ENCODE results near the gene PARD6G. TPM values are rescaled to one million over a fixed set of nuclear protein-coding genes. Genes with fewer than 3 reads are reported as not detected.
A peak's percentile ranks its signal among the peaks of the same experiment; 100 is the strongest.

PARD6G gene
- total and polyA plus RNA-seq, 4 experiments from 2014 or later: 0.13 to 1.3 (median 0.28) TPM; not detected in 1

- Mint-ChIP-seq H3K4me3 (no peak overlapping the region), H3K4me1 (peaks cover 24 to 57% (median 39%) of the 10 kb centered on the region in 4 donors)
Measured at GRCh38 chr18:80127635-80128034, 119.7 kb downstream of the PARD6G start.

GRCh38 chr18:80126797-80127196 is 120.5 kb downstream of the PARD6G start:
- Histone ChIP-seq H3K36me3 (ENCODE audit: insufficient read depth, low read length) (no peaks in the 10 kb centered on the region), H3K27me3 (ENCODE audit: insufficient read depth, low read length) (no peaks in the 10 kb centered on the region), H3K4me1 (ENCODE audit: insufficient read depth, low read length) (peaks cover 14% of the 10 kb centered on the region), H3K4me3 (ENCODE audit: low read length in 2 of 2) (no peak overlapping the region), H3K27ac (ENCODE audit: low read depth, low read length) (no peak overlapping the region), H3K9me3 (ENCODE audit: control insufficient read depth in 1 of 2, low read length in 2 of 2) (no peaks in the 10 kb centered on the region)
- H3K27ac Mint-ChIP-seq: peak overlapping the region in 2 of 7 donors; percentile 32 to 81
- POLR2A ChIA-PET (ENCODE audit: partially characterized antibody): no interaction called here
- peaks cover 29 to 58% (median 42%) of the 10 kb centered on the region in 4 donors for H3K4me1 Mint-ChIP-seq
- intact Hi-C loops (cut with micrococcal nuclease): no loop called here
- CTCF ChIA-PET (ENCODE audit: partially characterized antibody): no interaction called here
- H3K4me3 Mint-ChIP-seq: peak overlapping the region in 1 of 8 donors; percentile 17
- DNase-seq: no peak
- H3K27me3 Mint-ChIP-seq: no peaks in the 10 kb centered on the region
- H3K9me3 Mint-ChIP-seq: no peaks in the 10 kb centered on the region
- peaks cover 30 to 43% of the 10 kb centered on the region in 2 donors for H3K36me3 Mint-ChIP-seq

More at GRCh38 chr18:80127635-80128034, 119.7 kb downstream of the PARD6G start:
- DNase-seq: no peak
- ChIA-PET CTCF (ENCODE audit: partially characterized antibody) (no interaction called here), POLR2A (ENCODE audit: partially characterized antibody) (no interaction called here)
- no peaks in the 10 kb centered on the region for H3K9me3 Mint-ChIP-seq
- no peaks in the 10 kb centered on the region for H3K36me3 ChIP-seq (ENCODE audit: insufficient read depth, low read length)
- H3K27me3 ChIP-seq (ENCODE audit: insufficient read depth, low read length): no peaks in the 10 kb centered on the region
- peaks cover 31 to 38% of the 10 kb centered on the region in 2 donors for H3K36me3 Mint-ChIP-seq
- H3K9me3 ChIP-seq (ENCODE audit: control insufficient read depth in 1 of 2, low read length in 2 of 2): no peaks in the 10 kb centered on the region
- H3K4me1 ChIP-seq (ENCODE audit: insufficient read depth, low read length): peaks cover 14% of the 10 kb centered on the region
- H3K27ac ChIP-seq (ENCODE audit: low read depth, low read length): no peak overlapping the region
- intact Hi-C loops (cut with micrococcal nuclease): no loop called here
- no peaks in the 10 kb centered on the region for H3K27me3 Mint-ChIP-seq
- no peak overlapping the region for H3K27ac Mint-ChIP-seq
- no peak overlapping the region for H3K4me3 ChIP-seq (ENCODE audit: low read length in 2 of 2)

GRCh38 chr18:80124131-80124530 is 123.2 kb downstream of the PARD6G start:
- Mint-ChIP-seq H3K9me3 (no peaks in the 10 kb centered on the region), H3K27ac (peak overlapping the region in 2 of 7 donors; percentile 4 to 48), H3K4me1 (peaks cover 22 to 53% (median 35%) of the 10 kb centered on the region in 4 donors), H3K27me3 (no peaks in the 10 kb centered on the region), H3K4me3 (no peak overlapping the region), H3K36me3 (peaks cover 41 to 48% of the 10 kb centered on the region in 2 donors)
- Histone ChIP-seq H3K36me3 (ENCODE audit: insufficient read depth, low read length) (peaks cover 7% of the 10 kb centered on the region), H3K4me3 (ENCODE audit: low read length in 2 of 2) (no peak overlapping the region), H3K27me3 (ENCODE audit: insufficient read depth, low read length) (no peaks in the 10 kb centered on the region), H3K4me1 (ENCODE audit: insufficient read depth, low read length) (peaks cover 14% of the 10 kb centered on the region), H3K27ac (ENCODE audit: low read depth, low read length) (no peak overlapping the region), H3K9me3 (ENCODE audit: control insufficient read depth in 1 of 2, low read length in 2 of 2) (no peaks in the 10 kb centered on the region)
- ChIA-PET POLR2A (ENCODE audit: partially characterized antibody) (no interaction called here), CTCF (ENCODE audit: partially characterized antibody) (no interaction called here)
- intact Hi-C loops (cut with micrococcal nuclease): no loop called here
- DNase-seq: no peak

GRCh38 chr18:80120932-80121331 is 126.4 kb downstream of the PARD6G start:
- intact Hi-C loops (cut with micrococcal nuclease): no loop called here
- H3K4me3 Mint-ChIP-seq: no peak overlapping the region
- Histone ChIP-seq H3K4me3 (ENCODE audit: low read length in 2 of 2) (no peak overlapping the region), H3K27ac (ENCODE audit: low read depth, low read length) (no peak overlapping the region), H3K9me3 (ENCODE audit: control insufficient read depth in 1 of 2, low read length in 2 of 2) (no peaks in the 10 kb centered on the region), H3K4me1 (ENCODE audit: insufficient read depth, low read length) (no peaks in the 10 kb centered on the region), H3K27me3 (ENCODE audit: insufficient read depth, low read length) (no peaks in the 10 kb centered on the region), H3K36me3 (ENCODE audit: insufficient read depth, low read length) (peaks cover 7% of the 10 kb centered on the region)
- ChIA-PET POLR2A (ENCODE audit: partially characterized antibody) (no interaction called here), CTCF (ENCODE audit: partially characterized antibody) (no interaction called here)
- no peaks in the 10 kb centered on the region for H3K27me3 Mint-ChIP-seq
- peaks cover 18 to 41% (median 29%) of the 10 kb centered on the region in 4 donors for H3K4me1 Mint-ChIP-seq
- no peak for DNase-seq
- no peaks in the 10 kb centered on the region for H3K9me3 Mint-ChIP-seq
- peaks cover 49 to 58% of the 10 kb centered on the region in 2 donors for H3K36me3 Mint-ChIP-seq
- peak overlapping the region in 1 of 7 donors; percentile 46 for H3K27ac Mint-ChIP-seq

GRCh38 chr18:80119111-80119510 is 128.2 kb downstream of the PARD6G start:
- intact Hi-C loops (cut with micrococcal nuclease): no loop called here
- peaks cover 26 to 53% (median 37%) of the 10 kb centered on the region in 4 donors for H3K4me1 Mint-ChIP-seq
- no peak overlapping the region for H3K27ac Mint-ChIP-seq
- ChIA-PET POLR2A (ENCODE audit: partially characterized antibody) (no interaction called here), CTCF (ENCODE audit: partially characterized antibody) (no interaction called here)
- peaks cover 7% of the 10 kb centered on the region for H3K36me3 ChIP-seq (ENCODE audit: insufficient read depth, low read length)
- peaks cover 47 to 57% of the 10 kb centered on the region in 2 donors for H3K36me3 Mint-ChIP-seq
- H3K9me3 ChIP-seq (ENCODE audit: control insufficient read depth in 1 of 2, low read length in 2 of 2): no peaks in the 10 kb centered on the region
- no peak for DNase-seq
- H3K27ac ChIP-seq (ENCODE audit: low read depth, low read length): no peak overlapping the region
- no peaks in the 10 kb centered on the region for H3K9me3 Mint-ChIP-seq
- H3K27me3 Mint-ChIP-seq: no peaks in the 10 kb centered on the region
- no peaks in the 10 kb centered on the region for H3K27me3 ChIP-seq (ENCODE audit: insufficient read depth, low read length)
- no peak overlapping the region for H3K4me3 ChIP-seq (ENCODE audit: low read length in 2 of 2)
- no peaks in the 10 kb centered on the region for H3K4me1 ChIP-seq (ENCODE audit: insufficient read depth, low read length)
- H3K4me3 Mint-ChIP-seq: no peak overlapping the region

- Mint-ChIP-seq H3K27me3 (no peaks in the 10 kb centered on the region), H3K9me3 (no peaks in the 10 kb centered on the region), H3K4me1 (peaks cover 37 to 57% (median 46%) of the 10 kb centered on the region in 4 donors), H3K4me3 (peak overlapping the region in 2 of 8 donors; percentile 6 to 45), H3K27ac (no peak overlapping the region), H3K36me3 (peaks cover 26 to 32% of the 10 kb centered on the region in 2 donors)
- ChIA-PET POLR2A (ENCODE audit: partially characterized antibody) (no interaction called here), CTCF (ENCODE audit: partially characterized antibody) (no interaction called here)
- H3K27ac ChIP-seq (ENCODE audit: low read depth, low read length): no peak overlapping the region
- H3K36me3 ChIP-seq (ENCODE audit: insufficient read depth, low read length): peaks cover 7% of the 10 kb centered on the region
- H3K9me3 ChIP-seq (ENCODE audit: control insufficient read depth in 1 of 2, low read length in 2 of 2): no peaks in the 10 kb centered on the region
- intact Hi-C loops (cut with micrococcal nuclease): no loop called here
- no peak overlapping the region for H3K4me3 ChIP-seq (ENCODE audit: low read length in 2 of 2)
- H3K27me3 ChIP-seq (ENCODE audit: insufficient read depth, low read length): no peaks in the 10 kb centered on the region
- DNase-seq: no peak
- peaks cover 26% of the 10 kb centered on the region for H3K4me1 ChIP-seq (ENCODE audit: insufficient read depth, low read length)
Measured at GRCh38 chr18:80115035-80115434, 132.3 kb downstream of the PARD6G start.

GRCh38 chr18:80112624-80113248 is 134.6 kb downstream of the PARD6G start:
- no peak overlapping the region for H3K4me3 ChIP-seq (ENCODE audit: low read length in 2 of 2)
- no peak overlapping the region for H3K27ac ChIP-seq (ENCODE audit: low read depth, low read length)
- Mint-ChIP-seq H3K27me3 (no peaks in the 10 kb centered on the region), H3K9me3 (no peaks in the 10 kb centered on the region), H3K36me3 (peaks cover 8 to 15% of the 10 kb centered on the region in 2 donors), H3K4me1 (peaks cover 39 to 66% (median 51%) of the 10 kb centered on the region in 4 donors), H3K27ac (peak overlapping the region in 1 of 7 donors; percentile 53), H3K4me3 (peak overlapping the region in 1 of 8 donors; percentile 39)
- no peaks in the 10 kb centered on the region for H3K36me3 ChIP-seq (ENCODE audit: insufficient read depth, low read length)
- ChIA-PET POLR2A (ENCODE audit: partially characterized antibody) (interaction anchor here (1.0 kb wide), 1 partner anchor 79 kb away, joined by 5 read pairs; the partner anchor contains the start of gene RBFA), CTCF (ENCODE audit: partially characterized antibody) (interaction anchor here (2.4 kb wide), 1 partner anchor 45 kb away, joined by 7 read pairs; no protein-coding TSS in a partner anchor)
- peaks cover 29% of the 10 kb centered on the region for H3K4me1 ChIP-seq (ENCODE audit: insufficient read depth, low read length)
- no peaks in the 10 kb centered on the region for H3K9me3 ChIP-seq (ENCODE audit: control insufficient read depth in 1 of 2, low read length in 2 of 2)
- DNase-seq: no peak
- H3K27me3 ChIP-seq (ENCODE audit: insufficient read depth, low read length): no peaks in the 10 kb centered on the region
- intact Hi-C loops (cut with micrococcal nuclease): no loop called here

Data from CD4-positive, alpha-beta memory T cell (primary cell).